Stimulated activated memory B cell treated with anti-CD40 and anti-IgM and Interleukin-4, amounts not matched to agents 10 μg/mL and 1 μg/mL and 100 μg/mL, for 72 hours (primary cell): ENCODE data around the gene CUL3.
"Not testable (repeated sequence)": the region's sequence is repeated elsewhere in the genome, so short reads cannot be mapped to it uniquely, and the experiment has no call there.

Experiments used
- ATAC-seq: fragments of 150-1000 bp; cut with Tn5 transposase; 2 replicates; pipeline ENCODE4 v1.10.0; 2021
- H3K27ac Mint-ChIP-seq: one replicate; pipeline ENCODE4 v1.8.0; 2022; ENCODE audit warnings: mild to moderate bottlenecking, mixed read lengths
- H3K27me3 Mint-ChIP-seq: one replicate; pipeline ENCODE4 v1.8.0; 2022; ENCODE audit warnings: mixed read lengths
- H3K36me3 Mint-ChIP-seq: one replicate; pipeline ENCODE4 v1.8.0; 2022; ENCODE audit warnings: mixed read lengths
- H3K4me1 Mint-ChIP-seq: one replicate; pipeline ENCODE4 v1.8.0; 2022; ENCODE audit warnings: mixed read lengths
- H3K4me3 Mint-ChIP-seq: one replicate; pipeline ENCODE4 v1.8.0; 2022; ENCODE audit warnings: mild to moderate bottlenecking, moderate library complexity, mixed read lengths
- H3K9me3 Mint-ChIP-seq: one replicate; pipeline ENCODE4 v1.8.0; 2022; ENCODE audit warnings: mixed read lengths

Gene CUL3

DNA sequence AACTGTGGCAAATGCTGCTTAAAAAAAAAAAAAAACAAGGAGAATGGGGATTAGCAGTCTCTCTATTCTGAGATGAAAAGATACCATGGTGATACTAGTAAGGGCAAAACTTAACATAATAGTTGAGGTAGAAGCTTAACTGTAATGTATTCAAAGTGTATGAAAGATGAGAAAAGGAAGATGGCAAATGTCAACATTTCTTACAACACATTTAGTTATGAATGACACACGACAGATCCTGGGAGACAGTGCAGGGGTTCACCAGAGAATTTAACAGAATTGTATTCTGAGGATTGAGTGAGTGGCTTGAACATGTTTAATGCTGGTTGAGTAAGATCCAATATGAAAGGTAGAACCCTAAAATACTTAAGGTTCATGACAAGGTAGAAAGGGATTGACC lies 52.7 kb downstream of the CUL3 start:
- H3K9me3 Mint-ChIP-seq: no peaks in the 10 kb centered on the region
- peaks cover 52% of the 10 kb centered on the region for H3K36me3 Mint-ChIP-seq
- H3K4me1 Mint-ChIP-seq: peaks cover 52% of the 10 kb centered on the region
- H3K4me3 Mint-ChIP-seq: no peak overlapping the region
- H3K27me3 Mint-ChIP-seq: no peaks in the 10 kb centered on the region
- peak overlapping the region; percentile 67 for H3K27ac Mint-ChIP-seq
- ATAC-seq: no peak

- Mint-ChIP-seq H3K4me1 (peaks cover 75% of the 10 kb centered on the region), H3K9me3 (no peaks in the 10 kb centered on the region), H3K27ac (peak overlapping the region; percentile 44), H3K27me3 (no peaks in the 10 kb centered on the region), H3K36me3 (peaks cover 52% of the 10 kb centered on the region), H3K4me3 (no peak overlapping the region)
- ATAC-seq: no peak
These were observed 57.0 kb downstream of the CUL3 start for GRCh38 chr2:224528171-224528570.

DNA sequence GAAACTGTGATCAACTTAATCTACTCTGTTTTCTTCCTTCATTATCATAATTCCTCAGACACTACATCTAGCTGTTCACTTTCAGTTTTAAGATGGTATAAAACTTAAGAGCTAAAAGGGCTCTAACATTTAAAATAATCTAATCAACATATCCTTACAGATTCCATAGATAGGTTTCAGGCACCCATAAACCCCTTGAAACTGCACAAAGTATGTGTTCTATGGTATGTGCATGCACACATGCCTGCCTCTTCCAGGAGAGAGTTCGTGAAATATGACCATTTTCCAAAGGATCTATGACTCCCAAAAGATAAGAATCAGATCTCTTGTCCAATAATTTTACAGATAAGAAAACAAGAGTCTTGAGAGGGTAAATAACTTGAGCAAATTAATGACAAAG lies 59.4 kb downstream of the CUL3 start:
- Mint-ChIP-seq H3K36me3 (peaks cover 32% of the 10 kb centered on the region), H3K27ac (peak overlapping the region; percentile 94)

DNA sequence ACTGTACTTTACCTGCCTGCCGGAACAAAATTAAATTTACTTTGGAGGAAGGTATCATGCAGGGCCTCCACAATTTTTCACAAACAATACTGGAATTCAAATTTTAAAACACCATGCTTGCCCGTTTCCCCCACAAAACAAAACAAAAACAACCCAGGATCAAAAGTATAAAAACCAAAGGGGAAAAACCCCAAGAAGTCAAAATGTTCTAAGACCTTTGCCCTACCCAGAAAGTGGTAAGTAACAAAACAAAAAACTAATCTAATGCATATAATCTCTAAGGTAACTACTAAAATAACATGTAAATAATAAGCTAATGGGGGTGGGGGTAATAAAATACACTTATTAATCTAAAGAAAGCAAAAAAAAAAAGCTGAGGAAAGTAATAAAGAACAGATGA lies 60.5 kb downstream of the CUL3 start:
- Mint-ChIP-seq H3K9me3 (no peaks in the 10 kb centered on the region), H3K36me3 (peaks cover 26% of the 10 kb centered on the region), H3K4me3 (peak overlapping the region; percentile 57), H3K4me1 (peaks cover 70% of the 10 kb centered on the region), H3K27ac (peak overlapping the region; percentile 94), H3K27me3 (no peaks in the 10 kb centered on the region)
- no peak for ATAC-seq

More for the DNA sequence above, 59.4 kb downstream of the CUL3 start:
- Mint-ChIP-seq H3K4me1 (peaks cover 60% of the 10 kb centered on the region), H3K4me3 (peak overlapping the region; percentile 50), H3K27me3 (no peaks in the 10 kb centered on the region), H3K9me3 (no peaks in the 10 kb centered on the region)
- no peak for ATAC-seq

DNA sequence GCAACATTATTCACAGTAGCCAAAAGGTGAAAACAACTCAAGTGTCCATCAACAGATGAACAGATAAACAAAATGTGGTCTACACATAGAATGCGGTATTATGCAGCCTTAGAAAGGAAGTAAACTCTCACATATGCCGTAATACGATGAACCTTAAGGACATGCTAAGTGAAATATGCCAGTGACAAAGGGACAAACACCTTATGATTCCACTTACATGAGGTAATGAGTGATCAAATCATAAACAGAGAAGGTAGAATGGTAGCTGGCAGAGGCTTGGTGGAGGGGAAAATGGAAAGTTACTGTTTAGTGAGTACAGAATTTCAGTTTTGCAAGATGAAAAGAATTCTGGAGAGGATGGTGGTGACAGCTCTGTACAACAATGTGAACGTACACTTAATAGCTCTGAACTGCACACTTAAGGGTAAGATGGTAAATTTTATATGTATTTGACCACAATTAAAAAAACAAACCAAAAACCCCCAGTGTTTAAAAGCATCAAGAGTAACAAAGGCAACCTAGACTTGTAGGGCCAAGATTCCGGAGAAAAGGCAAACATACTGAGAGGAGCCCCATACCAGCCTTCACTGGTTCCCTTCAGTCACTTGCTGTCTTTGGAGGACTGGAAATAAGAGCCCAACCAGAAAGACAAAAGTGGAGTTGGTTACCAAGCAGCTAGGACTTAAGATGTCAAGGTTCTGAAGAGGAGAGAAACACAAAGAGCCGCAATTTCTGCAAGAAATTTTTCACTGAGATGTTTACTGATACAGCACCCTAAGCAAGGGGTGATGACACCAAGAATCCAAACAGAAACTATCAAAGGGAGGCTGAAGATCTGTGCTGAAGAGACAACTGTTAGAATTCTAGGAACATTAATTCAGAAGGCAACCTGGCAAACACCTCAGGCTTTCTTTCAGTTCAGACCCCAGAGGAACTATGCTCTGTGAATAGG lies 61.3 kb downstream of the CUL3 start:
- Mint-ChIP-seq H3K9me3 (no peaks in the 10 kb centered on the region), H3K36me3 (peaks cover 23% of the 10 kb centered on the region), H3K27ac (peak overlapping the region; percentile 94), H3K27me3 (no peaks in the 10 kb centered on the region), H3K4me1 (peaks cover 73% of the 10 kb centered on the region), H3K4me3 (peak overlapping the region; percentile 57)
- ATAC-seq: peak; percentile 43

- H3K4me1 Mint-ChIP-seq: peaks cover 69% of the 10 kb centered on the region
- H3K27ac Mint-ChIP-seq: peak overlapping the region; percentile 94
- not testable (repeated sequence) for H3K4me3 Mint-ChIP-seq, H3K36me3 Mint-ChIP-seq, H3K9me3 Mint-ChIP-seq, ATAC-seq, H3K27me3 Mint-ChIP-seq
These were observed 62.7 kb downstream of the CUL3 start for GRCh38 chr2:224522483-224522882.

- H3K4me3 Mint-ChIP-seq: peak overlapping the region; percentile 41
- H3K36me3 Mint-ChIP-seq: peaks cover 17% of the 10 kb centered on the region
- peak overlapping the region; percentile 94 for H3K27ac Mint-ChIP-seq
- no peaks in the 10 kb centered on the region for H3K27me3 Mint-ChIP-seq
- peak; percentile 77 for ATAC-seq
- H3K9me3 Mint-ChIP-seq: no peaks in the 10 kb centered on the region
- peaks cover 64% of the 10 kb centered on the region for H3K4me1 Mint-ChIP-seq
These were observed 65.1 kb downstream of the CUL3 start for GRCh38 chr2:224520064-224520463.

DNA sequence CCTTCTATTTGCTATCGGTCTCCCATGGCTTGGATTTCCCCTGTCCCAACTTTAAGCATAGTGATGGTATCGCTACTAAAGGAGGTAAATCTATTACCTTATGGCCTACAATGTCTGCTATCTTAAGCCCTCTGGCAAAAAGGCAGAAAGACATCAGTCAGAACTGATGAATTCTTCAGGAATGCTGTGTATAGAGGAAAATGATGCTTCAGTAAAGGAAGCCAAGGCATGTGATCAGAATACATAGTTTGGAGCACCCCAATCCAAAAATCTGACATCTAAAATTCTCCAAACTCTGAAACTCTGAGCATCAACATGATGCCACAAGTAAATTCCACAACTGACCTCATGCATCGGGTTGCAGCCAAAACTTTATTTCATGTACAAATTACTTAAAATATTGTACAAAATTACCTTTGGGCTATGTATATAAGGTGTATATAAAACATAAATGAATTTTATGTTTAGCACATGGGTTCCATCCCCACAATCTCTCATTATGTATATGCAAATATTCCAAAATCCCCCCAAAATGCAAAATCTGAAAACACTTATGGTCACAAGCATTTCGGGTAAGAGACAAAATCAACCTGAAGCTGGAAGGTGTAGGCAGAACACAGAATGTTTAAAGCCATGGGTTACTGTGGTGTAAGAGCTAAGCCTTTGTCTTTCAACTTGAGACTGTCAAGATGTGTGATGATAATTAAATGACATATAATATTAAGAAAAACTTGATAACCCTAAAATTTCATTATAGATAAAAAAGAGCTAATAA lies 66.2 kb downstream of the CUL3 start:
- Mint-ChIP-seq H3K4me1 (peaks cover 59% of the 10 kb centered on the region), H3K36me3 (peaks cover 21% of the 10 kb centered on the region), H3K4me3 (peak overlapping the region; percentile 3), H3K27ac (peak overlapping the region; percentile 94), H3K9me3 (no peaks in the 10 kb centered on the region), H3K27me3 (no peaks in the 10 kb centered on the region)
- ATAC-seq: no peak

GRCh38 chr2:224517963-224518362 lies 67.2 kb downstream of the CUL3 start:
- Mint-ChIP-seq H3K9me3 (no peaks in the 10 kb centered on the region), H3K4me1 (peaks cover 49% of the 10 kb centered on the region), H3K36me3 (peaks cover 24% of the 10 kb centered on the region), H3K4me3 (peak overlapping the region; percentile 50), H3K27ac (peak overlapping the region; percentile 71), H3K27me3 (no peaks in the 10 kb centered on the region)
- no peak for ATAC-seq

GRCh38 chr2:224516393-224516792 lies 68.8 kb downstream of the CUL3 start:
- peak overlapping the region; percentile 48 for H3K27ac Mint-ChIP-seq
- not testable (repeated sequence) for H3K4me3 Mint-ChIP-seq
- H3K4me1 Mint-ChIP-seq: peaks cover 47% of the 10 kb centered on the region

DNA sequence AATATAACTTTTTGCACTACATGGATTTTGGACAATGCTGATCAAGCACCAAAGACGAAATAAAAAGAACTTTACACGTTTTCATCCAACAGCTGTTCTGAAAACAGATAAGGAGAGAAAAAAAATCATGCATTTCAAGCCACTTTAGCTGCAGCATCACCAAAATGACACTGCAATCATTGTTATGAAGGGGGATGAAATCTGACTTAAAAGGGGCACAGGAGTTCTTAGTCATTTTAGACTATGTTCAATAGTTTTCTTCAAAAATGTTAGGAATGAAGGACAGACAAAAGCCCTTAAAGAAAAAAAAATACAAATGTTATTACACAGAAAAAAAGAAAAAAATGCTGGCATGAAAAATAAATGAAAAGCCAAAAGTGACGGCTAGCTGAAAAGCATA lies 71.2 kb downstream of the CUL3 start:
- Mint-ChIP-seq H3K9me3 (no peaks in the 10 kb centered on the region), H3K27ac (no peak overlapping the region), H3K4me3 (no peak overlapping the region), H3K4me1 (peaks cover 41% of the 10 kb centered on the region), H3K36me3 (peaks cover 36% of the 10 kb centered on the region), H3K27me3 (no peaks in the 10 kb centered on the region)
- no peak for ATAC-seq

More at GRCh38 chr2:224516393-224516792, 68.8 kb downstream of the CUL3 start:
- not testable (repeated sequence) for H3K27me3 Mint-ChIP-seq, H3K9me3 Mint-ChIP-seq, ATAC-seq
- peaks cover 27% of the 10 kb centered on the region for H3K36me3 Mint-ChIP-seq

GRCh38 chr2:224507789-224508188 lies 77.4 kb downstream of the CUL3 start:
- H3K27ac Mint-ChIP-seq: no peak overlapping the region
- H3K9me3 Mint-ChIP-seq: no peaks in the 10 kb centered on the region
- ATAC-seq: no peak
- no peak overlapping the region for H3K4me3 Mint-ChIP-seq
- H3K36me3 Mint-ChIP-seq: peaks cover 42% of the 10 kb centered on the region
- H3K4me1 Mint-ChIP-seq: peaks cover 8% of the 10 kb centered on the region
- no peaks in the 10 kb centered on the region for H3K27me3 Mint-ChIP-seq

DNA sequence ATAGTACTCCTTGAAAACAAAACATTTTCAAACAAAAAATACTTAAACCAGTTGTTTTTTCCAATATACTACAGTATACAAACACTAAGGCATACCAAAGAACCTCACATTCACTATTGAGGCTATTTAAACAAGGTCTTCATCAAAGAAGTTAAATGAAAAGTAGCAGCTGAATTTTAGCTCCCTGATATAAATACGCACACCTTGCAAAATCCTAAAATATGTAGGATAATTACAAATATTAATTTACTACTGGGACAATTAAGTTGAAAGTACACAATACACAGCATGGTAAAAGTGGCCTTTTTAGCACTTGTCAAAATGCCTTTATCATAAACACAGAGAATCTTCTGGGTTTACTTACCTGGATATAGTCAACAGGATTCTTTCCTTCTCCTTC lies 78.7 kb downstream of the CUL3 start:
- ATAC-seq: no peak
- Mint-ChIP-seq H3K9me3 (no peaks in the 10 kb centered on the region), H3K4me1 (peaks cover 8% of the 10 kb centered on the region), H3K36me3 (peaks cover 47% of the 10 kb centered on the region), H3K27me3 (no peaks in the 10 kb centered on the region), H3K27ac (no peak overlapping the region), H3K4me3 (no peak overlapping the region)

DNA sequence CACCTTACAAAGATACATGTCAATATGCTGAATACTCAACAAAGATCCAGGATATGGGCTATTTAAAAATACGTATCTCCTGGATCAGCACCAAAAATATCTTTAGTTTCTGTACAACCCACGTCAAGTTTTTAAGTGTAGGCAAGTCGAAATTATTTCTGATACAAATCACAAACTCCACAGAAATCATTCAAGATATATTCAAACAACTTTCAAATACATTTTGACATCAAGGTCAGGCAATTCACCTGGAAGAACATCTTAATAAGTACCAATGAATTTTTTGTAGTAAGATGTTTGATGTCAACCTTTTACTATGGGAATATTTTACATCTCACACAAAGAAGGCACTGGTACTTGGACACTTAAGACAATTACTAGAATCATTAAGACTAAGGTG lies 86.2 kb downstream of the CUL3 start:
- H3K27me3 Mint-ChIP-seq: no peaks in the 10 kb centered on the region
- no peak overlapping the region for H3K4me3 Mint-ChIP-seq
- peaks cover 62% of the 10 kb centered on the region for H3K36me3 Mint-ChIP-seq
- no peak overlapping the region for H3K27ac Mint-ChIP-seq
- peaks cover 4% of the 10 kb centered on the region for H3K4me1 Mint-ChIP-seq
- no peaks in the 10 kb centered on the region for H3K9me3 Mint-ChIP-seq
- ATAC-seq: no peak

- peaks cover 9% of the 10 kb centered on the region for H3K9me3 Mint-ChIP-seq
- no peak for ATAC-seq
- no peaks in the 10 kb centered on the region for H3K27me3 Mint-ChIP-seq
- H3K36me3 Mint-ChIP-seq: peaks cover 69% of the 10 kb centered on the region
- peaks cover 47% of the 10 kb centered on the region for H3K4me1 Mint-ChIP-seq
- H3K27ac Mint-ChIP-seq: peak overlapping the region; percentile 55
- no peak overlapping the region for H3K4me3 Mint-ChIP-seq
These were observed 92.6 kb downstream of the CUL3 start for GRCh38 chr2:224492531-224492930.
